Breast epithelium (tissue), 4 donors: ENCODE measurements around the gene PSD. TPM values are rescaled to one million over a fixed set of nuclear protein-coding genes. Genes with fewer than 3 reads are reported as not detected.
A peak's percentile ranks its signal among the peaks of the same experiment; 100 is the strongest.

Experiments used
- DNase-seq, 2 donors: peaks; one replicate each; pipeline ENCODE4 v3.0.0-alpha.2; 2019; ENCODE audit warnings: low spot score in 2 of 2
- H3K27ac ChIP-seq, 2 donors: fragments of 200-600 bp; sonication (generic) in 1 of 2; one replicate each; pipeline ENCODE4 v1.5.1; 2016 to 2019; ENCODE audit warnings: mild to moderate bottlenecking in 1 of 2
- H3K27me3 ChIP-seq, 2 donors: fragments of 200-600 bp; sonication (generic) in 1 of 2; one replicate each; pipeline versions ENCODE4 v1.5.1 to v1.6.0; 2017 to 2019; ENCODE audit warnings: control low read depth in 1 of 2, mild to moderate bottlenecking in 1 of 2
- H3K36me3 ChIP-seq: fragments of 200-600 bp; one replicate; pipeline ENCODE4 v1.5.1; 2019
- H3K4me1 ChIP-seq, 2 donors: fragments of 200-600 bp; sonication (generic); one replicate each; pipeline ENCODE4 v1.5.1; 2016 to 2019; ENCODE audit warnings: control low read depth in 1 of 2
- H3K4me3 ChIP-seq, 3 donors: fragments of 200-600 bp; sonication (generic); 1 replicate in 2 of 3; 2 replicates in 1 of 3; pipeline ENCODE4 v1.5.1; 2016 to 2019; ENCODE audit warnings: mild to moderate bottlenecking in 3 of 3, moderate library complexity in 2 of 3
- H3K9me3 ChIP-seq, 2 donors: fragments of 200-600 bp; sonication (generic) in 1 of 2; one replicate each; pipeline ENCODE4 v1.5.1; 2016 to 2019; ENCODE audit warnings: control low read depth in 1 of 2
- CTCF ChIP-seq, 3 donors: fragments of 450-650 bp; IDR thresholded peaks; one replicate each; pipeline ENCODE4 v1.5.1; 2016 to 2017; ENCODE audit warnings: antibody characterized with exemption in 3 of 3, mild to moderate bottlenecking in 3 of 3, moderate library complexity in 3 of 3
- POLR2A ChIP-seq: fragments of 450-650 bp; IDR thresholded peaks from one replicate; pipeline ENCODE4 v1.6.1; 2016; ENCODE audit warnings: antibody characterized with exemption, mild to moderate bottlenecking, moderate library complexity
- POLR2AphosphoS5 ChIP-seq, 3 donors: sonication (generic); formaldehyde crosslinking; IDR thresholded peaks; one replicate each; pipeline ENCODE4 v1.6.1; 2017; ENCODE audit warnings: antibody characterized with exemption in 3 of 3
- intact Hi-C: fragments of 100-400 bp; cut with DNase I; formaldehyde crosslinking; loops from one replicate; pipeline ENCODE4 v1.15.1; 2023; ENCODE audit warnings: low total_unique reads
- total RNA-seq, 3 donors: library from RNA; depleted of rRNA; stranded (reverse); fragments of >200 nt; gene quantifications; one replicate each; pipeline ENCODE4 v1.1.0, GENCODE V29; 2016

The PSD gene
- total RNA-seq, 3 donors from 2014 or later = 0.96 to 13.4 (median 6.3) TPM

DNA sequence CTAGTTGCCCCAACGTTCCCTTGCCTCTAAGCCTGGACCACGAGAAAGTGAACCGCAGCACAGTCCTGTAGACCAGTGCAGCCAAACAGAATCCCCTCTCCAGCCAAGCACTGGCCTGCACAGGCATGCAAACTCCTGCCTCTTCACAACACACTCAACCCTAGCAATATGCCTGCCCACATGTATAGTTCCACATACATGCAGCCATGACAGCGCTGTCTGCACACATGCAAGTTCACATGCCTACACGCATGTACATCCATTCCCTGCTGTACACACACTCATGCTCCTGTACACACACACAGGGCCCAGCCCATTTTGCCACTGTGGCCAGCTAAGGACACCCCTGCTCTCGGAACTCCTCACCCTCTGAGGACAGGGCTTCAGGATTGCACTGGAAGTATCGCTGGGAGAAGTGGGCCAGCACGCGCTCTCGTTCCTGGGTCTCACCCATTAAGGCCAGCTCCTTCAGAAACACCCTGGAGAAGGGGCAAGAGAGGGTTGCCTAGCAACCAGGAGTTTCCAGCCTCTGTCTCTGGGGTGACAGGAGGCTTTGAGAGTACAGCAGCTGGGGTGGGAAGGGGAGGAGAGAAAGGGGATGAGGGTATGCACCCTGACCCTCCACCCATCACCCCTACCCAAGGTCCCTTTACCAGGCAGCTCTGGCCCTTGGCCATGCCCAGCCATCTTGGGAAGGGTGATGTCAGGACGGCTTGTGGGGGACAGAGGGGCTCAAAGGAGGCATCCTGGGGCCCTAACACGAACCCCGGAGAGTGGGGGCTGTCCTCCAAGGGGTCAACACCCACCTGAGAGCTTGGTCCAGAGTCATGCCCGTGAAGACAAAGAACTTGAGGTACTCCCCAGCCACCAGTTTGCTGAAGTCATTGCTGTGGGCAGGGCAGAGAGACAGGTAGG is 7.0 kb downstream of the PSD start:
- intact Hi-C loops = no loop called here
- Histone ChIP-seq H3K4me3 (no peak overlapping the region), H3K27me3 (peaks cover 2 to 78% of the 10 kb centered on the region in 2 donors), H3K9me3 (no peaks in the 10 kb centered on the region), H3K36me3 (no peaks in the 10 kb centered on the region), H3K27ac (no peak overlapping the region), H3K4me1 (no peaks in the 10 kb centered on the region)
- TF ChIP-seq POLR2AphosphoS5 (IDR thresholded peaks at IDR 0.05) = no peak
- no peak for TF ChIP-seq POLR2A
- no peak for TF ChIP-seq CTCF (IDR thresholded peaks at IDR 0.05)
- no peak for DNase-seq

- no peaks in the 10 kb centered on the region for H3K4me1 ChIP-seq
- peak overlapping the region in 1 of 2 donors; percentile 32 for H3K27ac ChIP-seq
- H3K27me3 ChIP-seq = peaks cover 2 to 69% of the 10 kb centered on the region in 2 donors
- no peaks in the 10 kb centered on the region for H3K36me3 ChIP-seq
- TF ChIP-seq CTCF (IDR thresholded peaks at IDR 0.05) = no peak
- no peak for TF ChIP-seq POLR2A
- no peak for TF ChIP-seq POLR2AphosphoS5 (IDR thresholded peaks at IDR 0.05)
- peak overlapping the region in 2 of 3 donors; percentile 56 to 65 for H3K4me3 ChIP-seq
- intact Hi-C loops = no loop called here
- no peaks in the 10 kb centered on the region for H3K9me3 ChIP-seq
- no peak for DNase-seq
Measured at GRCh38 chr10:102410429-102411073, 8.0 kb downstream of the PSD start.

GRCh38 chr10:102409604-102410428 is 8.8 kb downstream of the PSD start:
- no peak for DNase-seq
- no peaks in the 10 kb centered on the region for H3K36me3 ChIP-seq
- H3K9me3 ChIP-seq = no peaks in the 10 kb centered on the region
- no peaks in the 10 kb centered on the region for H3K4me1 ChIP-seq
- peak overlapping the region in 2 of 3 donors; percentile 56 to 65 for H3K4me3 ChIP-seq
- TF ChIP-seq CTCF (IDR thresholded peaks at IDR 0.05) (no peak), POLR2A (no peak), POLR2AphosphoS5 (IDR thresholded peaks at IDR 0.05) (no peak)
- intact Hi-C loops = loop anchor here (10.0 kb wide), 1 partner anchor 255 kb away; the partner anchor contains the start of gene NOLC1
- H3K27me3 ChIP-seq = peaks cover 2 to 65% of the 10 kb centered on the region in 2 donors
- H3K27ac ChIP-seq = peak overlapping the region in 1 of 2 donors; percentile 55

DNA sequence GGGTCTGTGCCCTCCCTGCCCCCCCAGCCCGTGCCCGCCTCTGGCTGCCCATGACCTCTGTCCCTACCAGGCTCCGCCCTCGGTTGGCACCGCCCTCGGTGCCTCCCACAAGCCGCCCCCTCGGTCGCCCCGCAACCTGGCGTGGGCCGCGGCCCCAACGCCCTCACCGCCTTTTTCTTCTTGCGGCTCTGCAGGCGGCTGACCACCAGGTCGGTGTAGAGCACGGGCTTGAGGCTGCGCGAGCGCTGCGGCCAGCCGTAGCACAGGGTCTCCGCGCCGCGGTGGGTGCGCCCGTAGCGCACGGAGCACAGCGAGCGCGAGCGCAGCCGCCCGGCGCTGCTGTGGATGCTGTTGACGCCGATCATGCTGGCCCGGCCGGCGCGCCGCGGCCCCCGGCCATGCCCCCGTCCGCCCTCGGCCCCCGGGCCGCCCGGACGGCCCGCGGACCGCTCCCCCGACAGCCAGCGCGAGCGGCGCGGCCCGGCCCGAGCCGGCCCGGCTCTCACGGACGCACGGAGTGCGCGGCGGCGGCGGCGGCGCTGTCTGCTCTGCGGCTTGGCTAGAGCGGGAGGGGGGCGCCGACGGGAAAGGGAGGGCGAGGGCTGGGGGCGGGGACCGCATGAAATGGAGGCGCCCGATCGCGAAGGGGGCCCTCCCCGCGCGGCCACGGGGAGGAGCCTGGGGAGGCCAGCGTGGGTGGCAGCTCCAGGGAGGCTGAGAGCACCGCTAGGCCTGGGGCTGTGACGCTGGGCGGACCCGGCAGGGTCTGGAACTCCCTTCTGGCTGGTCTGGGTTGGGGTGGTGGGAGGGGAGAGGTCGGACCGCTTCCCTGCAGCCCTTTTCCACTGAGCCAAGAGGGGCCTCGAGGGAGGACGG is 9.6 kb downstream of the PSD start:
- intact Hi-C loops = loop anchor here (10.0 kb wide), 1 partner anchor 254 kb away; the partner anchor contains the start of gene NOLC1
- H3K27me3 ChIP-seq = peaks cover 2 to 57% of the 10 kb centered on the region in 2 donors
- no peaks in the 10 kb centered on the region for H3K4me1 ChIP-seq
- TF ChIP-seq POLR2A (no peak), POLR2AphosphoS5 (IDR thresholded peaks at IDR 0.05) (no peak), CTCF (IDR thresholded peaks at IDR 0.05) (no peak)
- no peaks in the 10 kb centered on the region for H3K36me3 ChIP-seq
- H3K9me3 ChIP-seq = no peaks in the 10 kb centered on the region
- no peak for DNase-seq
- H3K27ac ChIP-seq = peak overlapping the region in 1 of 2 donors; percentile 55
- peak overlapping the region; percentile 23 to 65 (median 56) for H3K4me3 ChIP-seq
